ENCODE results near the gene DHX15. TPM values are rescaled to one million over a fixed set of nuclear protein-coding genes. Genes with fewer than 3 reads are reported as not detected.

DHX15 gene
- total RNA-seq, 1 experiment from 2014 or later, result 240 TPM

DNA sequence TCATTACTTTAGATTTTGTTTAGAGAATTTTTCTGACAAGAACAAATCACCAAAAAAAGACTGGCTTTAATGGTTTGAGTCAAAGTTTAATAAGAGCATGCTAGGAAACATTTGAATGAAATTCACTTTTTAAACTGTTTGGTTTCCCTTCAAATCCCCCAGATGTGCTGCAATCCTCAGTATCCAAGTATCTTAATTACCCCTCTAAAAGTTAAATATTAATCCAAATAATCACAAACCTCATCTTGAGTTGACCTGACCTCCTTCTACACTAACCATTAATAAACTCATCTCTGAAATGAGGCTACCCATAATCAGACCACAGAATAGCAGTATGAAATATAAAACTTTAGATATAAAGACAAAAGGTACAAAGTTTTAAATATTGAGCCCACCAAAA lies 10.1 kb downstream of the DHX15 start:
- no peak for DNase-seq (ENCODE audit: low spot score)
- Mint-ChIP-seq H3K27ac (peak overlapping the region; percentile 42), H3K27me3 (ENCODE audit: low read depth) (no peaks in the 10 kb centered on the region), H3K36me3 (peaks cover 70% of the 10 kb centered on the region), H3K4me1 (peaks cover 72% of the 10 kb centered on the region), H3K4me3 (no peak overlapping the region), H3K9me3 (no peaks in the 10 kb centered on the region)
- ChIA-PET CTCF (interaction anchor here (0.6 to 1.1 kb wide), 2 partner anchors 10 to 367 kb away, joined by 4 to 7 read pairs; no protein-coding TSS in a partner anchor), POLR2A (interaction anchor here (0.6 to 1.9 kb wide), 2 partner anchors 10 to 1089 kb away, joined by 3 to 4 read pairs; partner anchors contain the start of gene DHX15)
- ATAC-seq, result no peak
- TF ChIP-seq JUN (CRISPR knock-in tag; IDR thresholded peaks at IDR 0.05), result no peak
- no peak for TF ChIP-seq JAZF1 (CRISPR knock-in tag; IDR thresholded peaks at IDR 0.05)
- no peak for TF ChIP-seq ZNF396 (CRISPR knock-in tag; IDR thresholded peaks at IDR 0.05; ENCODE audit: borderline replicate concordance)
- TF ChIP-seq, protein P1, sequence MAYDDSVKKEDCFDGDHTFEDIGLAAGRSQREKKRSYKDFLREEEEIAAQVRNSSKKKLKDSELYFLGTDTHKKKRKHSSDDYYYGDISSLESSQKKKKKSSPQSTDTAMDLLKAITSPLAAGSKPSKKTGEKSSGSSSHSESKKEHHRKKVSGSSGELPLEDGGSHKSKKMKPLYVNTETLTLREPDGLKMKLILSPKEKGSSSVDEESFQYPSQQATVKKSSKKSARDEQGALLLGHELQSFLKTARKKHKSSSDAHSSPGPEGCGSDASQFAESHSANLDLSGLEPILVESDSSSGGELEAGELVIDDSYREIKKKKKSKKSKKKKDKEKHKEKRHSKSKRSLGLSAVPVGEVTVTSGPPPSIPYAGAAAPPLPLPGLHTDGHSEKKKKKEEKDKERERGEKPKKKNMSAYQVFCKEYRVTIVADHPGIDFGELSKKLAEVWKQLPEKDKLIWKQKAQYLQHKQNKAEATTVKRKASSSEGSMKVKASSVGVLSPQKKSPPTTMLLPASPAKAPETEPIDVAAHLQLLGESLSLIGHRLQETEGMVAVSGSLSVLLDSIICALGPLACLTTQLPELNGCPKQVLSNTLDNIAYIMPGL (CRISPR knock-in tag; IDR thresholded peaks at IDR 0.05), result no peak
- TF ChIP-seq, protein P2, sequence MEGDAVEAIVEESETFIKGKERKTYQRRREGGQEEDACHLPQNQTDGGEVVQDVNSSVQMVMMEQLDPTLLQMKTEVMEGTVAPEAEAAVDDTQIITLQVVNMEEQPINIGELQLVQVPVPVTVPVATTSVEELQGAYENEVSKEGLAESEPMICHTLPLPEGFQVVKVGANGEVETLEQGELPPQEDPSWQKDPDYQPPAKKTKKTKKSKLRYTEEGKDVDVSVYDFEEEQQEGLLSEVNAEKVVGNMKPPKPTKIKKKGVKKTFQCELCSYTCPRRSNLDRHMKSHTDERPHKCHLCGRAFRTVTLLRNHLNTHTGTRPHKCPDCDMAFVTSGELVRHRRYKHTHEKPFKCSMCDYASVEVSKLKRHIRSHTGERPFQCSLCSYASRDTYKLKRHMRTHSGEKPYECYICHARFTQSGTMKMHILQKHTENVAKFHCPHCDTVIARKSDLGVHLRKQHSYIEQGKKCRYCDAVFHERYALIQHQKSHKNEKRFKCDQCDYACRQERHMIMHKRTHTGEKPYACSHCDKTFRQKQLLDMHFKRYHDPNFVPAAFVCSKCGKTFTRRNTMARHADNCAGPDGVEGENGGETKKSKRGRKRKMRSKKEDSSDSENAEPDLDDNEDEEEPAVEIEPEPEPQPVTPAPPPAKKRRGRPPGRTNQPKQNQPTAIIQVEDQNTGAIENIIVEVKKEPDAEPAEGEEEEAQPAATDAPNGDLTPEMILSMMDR (IDR thresholded peaks at IDR 0.05), result no peak
- no peak for TF ChIP-seq ZNF232 (CRISPR knock-in tag; IDR thresholded peaks at IDR 0.05)
- no peak for TF ChIP-seq SOX15 (CRISPR knock-in tag; IDR thresholded peaks at IDR 0.05)
- TF ChIP-seq, protein P3, sequence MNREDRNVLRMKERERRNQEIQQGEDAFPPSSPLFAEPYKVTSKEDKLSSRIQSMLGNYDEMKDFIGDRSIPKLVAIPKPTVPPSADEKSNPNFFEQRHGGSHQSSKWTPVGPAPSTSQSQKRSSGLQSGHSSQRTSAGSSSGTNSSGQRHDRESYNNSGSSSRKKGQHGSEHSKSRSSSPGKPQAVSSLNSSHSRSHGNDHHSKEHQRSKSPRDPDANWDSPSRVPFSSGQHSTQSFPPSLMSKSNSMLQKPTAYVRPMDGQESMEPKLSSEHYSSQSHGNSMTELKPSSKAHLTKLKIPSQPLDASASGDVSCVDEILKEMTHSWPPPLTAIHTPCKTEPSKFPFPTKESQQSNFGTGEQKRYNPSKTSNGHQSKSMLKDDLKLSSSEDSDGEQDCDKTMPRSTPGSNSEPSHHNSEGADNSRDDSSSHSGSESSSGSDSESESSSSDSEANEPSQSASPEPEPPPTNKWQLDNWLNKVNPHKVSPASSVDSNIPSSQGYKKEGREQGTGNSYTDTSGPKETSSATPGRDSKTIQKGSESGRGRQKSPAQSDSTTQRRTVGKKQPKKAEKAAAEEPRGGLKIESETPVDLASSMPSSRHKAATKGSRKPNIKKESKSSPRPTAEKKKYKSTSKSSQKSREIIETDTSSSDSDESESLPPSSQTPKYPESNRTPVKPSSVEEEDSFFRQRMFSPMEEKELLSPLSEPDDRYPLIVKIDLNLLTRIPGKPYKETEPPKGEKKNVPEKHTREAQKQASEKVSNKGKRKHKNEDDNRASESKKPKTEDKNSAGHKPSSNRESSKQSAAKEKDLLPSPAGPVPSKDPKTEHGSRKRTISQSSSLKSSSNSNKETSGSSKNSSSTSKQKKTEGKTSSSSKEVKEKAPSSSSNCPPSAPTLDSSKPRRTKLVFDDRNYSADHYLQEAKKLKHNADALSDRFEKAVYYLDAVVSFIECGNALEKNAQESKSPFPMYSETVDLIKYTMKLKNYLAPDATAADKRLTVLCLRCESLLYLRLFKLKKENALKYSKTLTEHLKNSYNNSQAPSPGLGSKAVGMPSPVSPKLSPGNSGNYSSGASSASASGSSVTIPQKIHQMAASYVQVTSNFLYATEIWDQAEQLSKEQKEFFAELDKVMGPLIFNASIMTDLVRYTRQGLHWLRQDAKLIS (CRISPR knock-in tag; IDR thresholded peaks at IDR 0.05; ENCODE audit: borderline replicate concordance), result no peak
- TF ChIP-seq, protein P4, sequence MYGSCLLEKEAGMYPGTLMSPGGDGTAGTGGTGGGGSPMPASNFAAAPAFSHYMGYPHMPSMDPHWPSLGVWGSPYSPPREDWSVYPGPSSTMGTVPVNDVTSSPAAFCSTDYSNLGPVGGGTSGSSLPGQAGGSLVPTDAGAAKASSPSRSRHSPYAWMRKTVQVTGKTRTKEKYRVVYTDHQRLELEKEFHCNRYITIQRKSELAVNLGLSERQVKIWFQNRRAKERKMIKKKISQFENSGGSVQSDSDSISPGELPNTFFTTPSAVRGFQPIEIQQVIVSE (CRISPR knock-in tag; IDR thresholded peaks at IDR 0.05; ENCODE audit: borderline replicate concordance), result no peak
- TF ChIP-seq, protein P5, sequence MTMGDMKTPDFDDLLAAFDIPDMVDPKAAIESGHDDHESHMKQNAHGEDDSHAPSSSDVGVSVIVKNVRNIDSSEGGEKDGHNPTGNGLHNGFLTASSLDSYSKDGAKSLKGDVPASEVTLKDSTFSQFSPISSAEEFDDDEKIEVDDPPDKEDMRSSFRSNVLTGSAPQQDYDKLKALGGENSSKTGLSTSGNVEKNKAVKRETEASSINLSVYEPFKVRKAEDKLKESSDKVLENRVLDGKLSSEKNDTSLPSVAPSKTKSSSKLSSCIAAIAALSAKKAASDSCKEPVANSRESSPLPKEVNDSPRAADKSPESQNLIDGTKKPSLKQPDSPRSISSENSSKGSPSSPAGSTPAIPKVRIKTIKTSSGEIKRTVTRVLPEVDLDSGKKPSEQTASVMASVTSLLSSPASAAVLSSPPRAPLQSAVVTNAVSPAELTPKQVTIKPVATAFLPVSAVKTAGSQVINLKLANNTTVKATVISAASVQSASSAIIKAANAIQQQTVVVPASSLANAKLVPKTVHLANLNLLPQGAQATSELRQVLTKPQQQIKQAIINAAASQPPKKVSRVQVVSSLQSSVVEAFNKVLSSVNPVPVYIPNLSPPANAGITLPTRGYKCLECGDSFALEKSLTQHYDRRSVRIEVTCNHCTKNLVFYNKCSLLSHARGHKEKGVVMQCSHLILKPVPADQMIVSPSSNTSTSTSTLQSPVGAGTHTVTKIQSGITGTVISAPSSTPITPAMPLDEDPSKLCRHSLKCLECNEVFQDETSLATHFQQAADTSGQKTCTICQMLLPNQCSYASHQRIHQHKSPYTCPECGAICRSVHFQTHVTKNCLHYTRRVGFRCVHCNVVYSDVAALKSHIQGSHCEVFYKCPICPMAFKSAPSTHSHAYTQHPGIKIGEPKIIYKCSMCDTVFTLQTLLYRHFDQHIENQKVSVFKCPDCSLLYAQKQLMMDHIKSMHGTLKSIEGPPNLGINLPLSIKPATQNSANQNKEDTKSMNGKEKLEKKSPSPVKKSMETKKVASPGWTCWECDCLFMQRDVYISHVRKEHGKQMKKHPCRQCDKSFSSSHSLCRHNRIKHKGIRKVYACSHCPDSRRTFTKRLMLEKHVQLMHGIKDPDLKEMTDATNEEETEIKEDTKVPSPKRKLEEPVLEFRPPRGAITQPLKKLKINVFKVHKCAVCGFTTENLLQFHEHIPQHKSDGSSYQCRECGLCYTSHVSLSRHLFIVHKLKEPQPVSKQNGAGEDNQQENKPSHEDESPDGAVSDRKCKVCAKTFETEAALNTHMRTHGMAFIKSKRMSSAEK (CRISPR knock-in tag; IDR thresholded peaks at IDR 0.05; ENCODE audit: borderline replicate concordance), result no peak
- TF ChIP-seq, protein P6, sequence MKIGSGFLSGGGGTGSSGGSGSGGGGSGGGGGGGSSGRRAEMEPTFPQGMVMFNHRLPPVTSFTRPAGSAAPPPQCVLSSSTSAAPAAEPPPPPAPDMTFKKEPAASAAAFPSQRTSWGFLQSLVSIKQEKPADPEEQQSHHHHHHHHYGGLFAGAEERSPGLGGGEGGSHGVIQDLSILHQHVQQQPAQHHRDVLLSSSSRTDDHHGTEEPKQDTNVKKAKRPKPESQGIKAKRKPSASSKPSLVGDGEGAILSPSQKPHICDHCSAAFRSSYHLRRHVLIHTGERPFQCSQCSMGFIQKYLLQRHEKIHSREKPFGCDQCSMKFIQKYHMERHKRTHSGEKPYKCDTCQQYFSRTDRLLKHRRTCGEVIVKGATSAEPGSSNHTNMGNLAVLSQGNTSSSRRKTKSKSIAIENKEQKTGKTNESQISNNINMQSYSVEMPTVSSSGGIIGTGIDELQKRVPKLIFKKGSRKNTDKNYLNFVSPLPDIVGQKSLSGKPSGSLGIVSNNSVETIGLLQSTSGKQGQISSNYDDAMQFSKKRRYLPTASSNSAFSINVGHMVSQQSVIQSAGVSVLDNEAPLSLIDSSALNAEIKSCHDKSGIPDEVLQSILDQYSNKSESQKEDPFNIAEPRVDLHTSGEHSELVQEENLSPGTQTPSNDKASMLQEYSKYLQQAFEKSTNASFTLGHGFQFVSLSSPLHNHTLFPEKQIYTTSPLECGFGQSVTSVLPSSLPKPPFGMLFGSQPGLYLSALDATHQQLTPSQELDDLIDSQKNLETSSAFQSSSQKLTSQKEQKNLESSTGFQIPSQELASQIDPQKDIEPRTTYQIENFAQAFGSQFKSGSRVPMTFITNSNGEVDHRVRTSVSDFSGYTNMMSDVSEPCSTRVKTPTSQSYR (CRISPR knock-in tag; IDR thresholded peaks at IDR 0.05), result no peak
- TF ChIP-seq NFYB (CRISPR knock-in tag; conservative IDR thresholded peaks at IDR 0.05; ENCODE audit: low read depth), result no peak
- no peak for TF ChIP-seq NFE2L1 (CRISPR knock-in tag; IDR thresholded peaks at IDR 0.05)
- TF ChIP-seq, protein P7, sequence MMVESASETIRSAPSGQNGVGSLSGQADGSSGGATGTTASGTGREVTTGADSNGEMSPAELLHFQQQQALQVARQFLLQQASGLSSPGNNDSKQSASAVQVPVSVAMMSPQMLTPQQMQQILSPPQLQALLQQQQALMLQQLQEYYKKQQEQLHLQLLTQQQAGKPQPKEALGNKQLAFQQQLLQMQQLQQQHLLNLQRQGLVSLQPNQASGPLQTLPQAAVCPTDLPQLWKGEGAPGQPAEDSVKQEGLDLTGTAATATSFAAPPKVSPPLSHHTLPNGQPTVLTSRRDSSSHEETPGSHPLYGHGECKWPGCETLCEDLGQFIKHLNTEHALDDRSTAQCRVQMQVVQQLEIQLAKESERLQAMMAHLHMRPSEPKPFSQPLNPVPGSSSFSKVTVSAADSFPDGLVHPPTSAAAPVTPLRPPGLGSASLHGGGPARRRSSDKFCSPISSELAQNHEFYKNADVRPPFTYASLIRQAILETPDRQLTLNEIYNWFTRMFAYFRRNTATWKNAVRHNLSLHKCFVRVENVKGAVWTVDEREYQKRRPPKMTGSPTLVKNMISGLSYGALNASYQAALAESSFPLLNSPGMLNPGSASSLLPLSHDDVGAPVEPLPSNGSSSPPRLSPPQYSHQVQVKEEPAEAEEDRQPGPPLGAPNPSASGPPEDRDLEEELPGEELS (CRISPR knock-in tag; IDR thresholded peaks at IDR 0.05), result no peak
- no peak for TF ChIP-seq ZNF423 (CRISPR knock-in tag; IDR thresholded peaks at IDR 0.05)
